Stimulated activated naive CD4-positive, alpha-beta T cell (primary cell): ENCODE results near the gene ZRANB1.

Source experiments
- DNase-seq, 6 experiments: peaks; one replicate each; lab custom pipeline; 2025; lab: John Stamatoyannopoulos, UW

Gene ZRANB1

DNA sequence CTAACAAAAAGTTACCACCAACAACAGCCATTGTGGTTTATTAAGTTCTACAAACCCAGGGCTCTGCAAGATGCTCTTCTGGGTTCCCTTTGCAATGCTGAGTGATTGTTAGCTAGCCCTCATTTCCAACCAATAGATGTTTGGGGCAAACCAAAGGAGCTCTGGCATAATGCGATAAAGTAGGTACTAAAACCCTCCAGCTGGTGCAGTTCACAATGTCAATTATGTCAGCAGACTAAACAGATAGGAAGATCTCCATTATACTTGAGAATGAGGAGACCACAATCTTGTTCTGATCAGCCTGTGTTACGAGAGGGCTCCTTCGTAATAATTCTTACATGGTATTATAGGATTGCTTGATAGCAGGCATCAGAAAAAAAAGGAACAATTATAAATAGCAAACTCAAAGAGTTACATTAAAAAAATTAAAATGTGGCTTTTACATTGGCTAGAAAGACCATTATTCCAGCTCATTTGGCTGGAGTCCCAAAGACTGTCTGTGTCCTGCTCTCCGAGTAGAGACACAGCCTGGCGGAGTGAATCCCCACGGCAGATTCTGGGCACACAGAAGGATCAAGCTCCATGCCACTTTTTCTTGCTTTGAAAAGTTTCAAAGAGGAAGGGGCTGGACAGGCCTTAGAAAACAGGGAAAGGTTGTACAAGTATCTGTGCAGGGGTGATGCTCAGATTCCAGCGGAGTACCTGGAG lies 93.8 kb downstream of the ZRANB1 start:
- DNase-seq: no peak

DNA sequence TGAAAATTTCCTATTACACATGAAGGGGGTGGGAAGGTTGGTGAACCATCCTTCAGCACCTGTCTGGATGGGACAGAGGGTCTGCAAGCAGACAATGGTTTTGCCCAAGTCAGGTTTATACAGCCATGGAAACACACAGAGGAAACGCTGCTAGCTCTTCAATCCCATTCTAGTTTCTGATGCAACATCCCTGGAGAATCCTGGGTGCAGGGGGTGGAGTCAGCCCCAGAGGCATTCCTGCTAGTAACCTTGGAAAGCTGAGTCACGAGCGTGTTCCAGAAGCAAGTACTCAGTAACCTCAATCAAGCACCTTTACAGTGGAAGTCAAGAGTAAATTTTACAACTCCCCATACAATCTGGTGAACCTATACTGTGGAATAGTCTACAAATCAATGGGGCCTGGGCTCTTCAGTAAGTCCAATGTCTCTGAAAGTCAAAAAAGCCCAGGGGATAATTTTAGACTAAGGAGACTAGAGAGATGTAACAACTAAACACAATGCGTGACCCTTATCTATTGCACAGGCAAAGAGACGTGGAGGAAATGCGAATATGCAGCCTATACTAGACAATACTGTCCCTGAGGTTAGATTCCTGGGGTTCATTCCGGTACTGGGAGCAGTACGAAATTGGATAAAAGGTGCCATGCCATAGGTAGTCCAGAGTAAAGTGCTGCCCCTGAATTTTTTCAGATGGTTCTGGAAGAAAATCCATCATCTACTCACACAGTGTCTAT lies 95.4 kb downstream of the ZRANB1 start:
- DNase-seq: no peak
